HL-60 (cell line): ENCODE data around the gene RESP18.

ENCODE experiments used
- CTCF ChIP-seq: IDR thresholded peaks from one replicate; pipeline ENCODE4 v1.5.1; 2011; ENCODE audit warnings: low read length, control low read depth, inconsistent platforms; ENCODE audit not compliant: insufficient read depth
- GABPA ChIP-seq: IDR thresholded peaks from 2 replicates; pipeline ENCODE4 v1.6.1; 2012; ENCODE audit warnings: low read depth
- POLR2AphosphoS5 ChIP-seq: IDR thresholded peaks from 2 replicates; pipeline ENCODE4 v1.6.1; 2012; ENCODE audit warnings: low read depth
- REST ChIP-seq: IDR thresholded peaks from 2 replicates; pipeline ENCODE4 v1.6.1; 2012; ENCODE audit warnings: low read depth; ENCODE audit not compliant: insufficient replicate concordance
- SPI1 ChIP-seq: IDR thresholded peaks from 2 replicates; pipeline ENCODE4 v1.6.1; 2012; ENCODE audit warnings: low read depth, mild to moderate bottlenecking, borderline replicate concordance

- TF ChIP-seq CTCF = no peak
- TF ChIP-seq REST = no peak
- no peak for TF ChIP-seq POLR2AphosphoS5
- TF ChIP-seq GABPA = no peak
- TF ChIP-seq SPI1 = no peak
Observed at GRCh38 chr2:219290381-219291171, 42.0 kb downstream of the RESP18 start.
